Activated CD4-positive, alpha-beta memory T cell treated with anti-CD3 and anti-CD28 coated beads for 36 hours (primary cell): ENCODE measurements around the gene SPOCD1. TPM values are rescaled to one million over a fixed set of nuclear protein-coding genes. Genes with fewer than 3 reads are reported as not detected.

Source experiments
- CTCF ChIA-PET: fragments of 350-600 bp; sonication (Branson Sonifier 250); formaldehyde crosslinking; loops from one replicate; lab custom pipeline; 2021; ENCODE audit warnings: antibody characterized with exemption, inconsistent platforms; lab: Charles Lee
- POLR2A ChIA-PET: fragments of 350-600 bp; sonication (Branson Sonifier 250); formaldehyde crosslinking; loops from one replicate; lab custom pipeline; 2021; ENCODE audit warnings: antibody characterized with exemption; lab: Charles Lee
- DNase-seq: peaks from one replicate; pipeline ENCODE4 v3.0.0-alpha.2; 2020
- H3K27ac Mint-ChIP-seq: one replicate; pipeline ENCODE4 v1.8.0; 2021; ENCODE audit warnings: mixed read lengths
- H3K27me3 Mint-ChIP-seq: one replicate; pipeline ENCODE4 v1.8.0; 2021; ENCODE audit warnings: mixed read lengths
- H3K36me3 Mint-ChIP-seq: one replicate; pipeline ENCODE4 v1.8.0; 2021; ENCODE audit warnings: mixed read lengths
- H3K4me1 Mint-ChIP-seq: one replicate; pipeline ENCODE4 v1.8.0; 2021; ENCODE audit warnings: low read depth, mixed read lengths
- H3K4me3 Mint-ChIP-seq: one replicate; pipeline ENCODE4 v1.8.0; 2021; ENCODE audit warnings: mild to moderate bottlenecking, mixed read lengths
- H3K9me3 Mint-ChIP-seq: one replicate; pipeline ENCODE4 v1.8.0; 2021; ENCODE audit warnings: mixed read lengths
- intact Hi-C: fragments of 100-400 bp; cut with micrococcal nuclease; formaldehyde crosslinking; loops from one replicate; pipeline ENCODE4 v1.15.1; 2023
- total RNA-seq, 2 experiments: library from RNA; stranded (reverse); gene quantifications; one replicate each; pipeline ENCODE4 v1.2.3, GENCODE V29; 2021

Gene SPOCD1
- total RNA-seq, 2 experiments from 2014 or later: 0.73 to 0.78 TPM

DNA sequence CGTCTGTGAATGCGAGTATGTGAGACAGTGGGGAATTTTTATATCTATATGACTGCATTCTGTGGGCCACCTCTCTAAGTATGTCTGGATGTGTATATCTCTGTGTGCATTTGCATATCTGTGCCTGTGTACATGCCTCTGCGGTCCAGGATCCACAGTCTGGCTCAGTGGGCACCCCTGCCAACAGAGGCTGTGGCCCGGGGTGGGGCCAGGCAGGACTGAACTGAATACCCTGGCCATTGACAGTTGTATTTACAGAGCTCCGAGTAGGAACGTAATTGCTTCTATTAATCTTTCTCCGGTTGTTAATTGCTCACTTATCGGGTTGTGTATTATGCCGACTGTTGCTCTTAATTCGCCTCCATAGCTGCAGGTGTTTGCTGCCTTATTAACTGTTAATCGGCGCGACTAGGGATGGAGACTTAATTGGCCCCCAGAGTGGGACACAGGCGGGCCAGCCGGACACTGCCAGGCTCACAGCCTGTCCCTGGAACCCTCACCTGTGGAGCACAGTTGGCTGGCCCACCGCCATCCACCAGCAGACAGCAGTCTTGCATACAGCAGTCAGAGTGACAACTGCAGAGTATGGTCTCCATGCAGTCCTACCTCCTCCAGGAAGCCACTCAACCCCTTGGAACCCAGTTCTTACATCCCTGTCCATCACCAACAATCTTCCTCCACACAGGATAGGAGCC lies 29.3 kb downstream of the SPOCD1 start:
- H3K4me3 Mint-ChIP-seq: no peak overlapping the region
- peaks cover 13% of the 10 kb centered on the region for H3K4me1 Mint-ChIP-seq
- no peak overlapping the region for H3K27ac Mint-ChIP-seq
- intact Hi-C loops: loop anchor here (5.0 kb wide), 1 partner anchor 224 kb away; no protein-coding TSS in a partner anchor
- no peaks in the 10 kb centered on the region for H3K36me3 Mint-ChIP-seq
- no peaks in the 10 kb centered on the region for H3K9me3 Mint-ChIP-seq
- ChIA-PET CTCF (interaction anchor here (6.9 kb wide), 1 partner anchor 122 kb away, joined by 139 read pairs; no protein-coding TSS in a partner anchor), POLR2A (no interaction called here)
- H3K27me3 Mint-ChIP-seq: no peaks in the 10 kb centered on the region
- DNase-seq: no peak

DNA sequence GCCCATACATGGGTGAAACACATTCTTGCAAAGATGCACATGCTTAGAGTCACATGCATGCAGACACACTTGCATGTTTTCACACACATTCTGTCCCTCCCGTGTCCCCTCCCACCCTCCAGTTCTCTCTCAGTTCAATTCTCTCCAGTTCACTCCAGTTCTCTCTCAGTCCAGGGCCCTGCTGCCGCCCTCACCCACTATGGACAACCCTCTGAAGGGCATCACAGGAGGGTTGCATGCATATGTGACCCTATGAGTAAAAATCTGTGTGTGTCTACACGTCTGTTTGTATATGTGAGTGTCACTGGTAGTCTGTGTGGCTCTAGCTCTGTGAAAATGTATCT lies 29.9 kb downstream of the SPOCD1 start:
- ChIA-PET POLR2A (no interaction called here), CTCF (no interaction called here)
- no peaks in the 10 kb centered on the region for H3K9me3 Mint-ChIP-seq
- H3K36me3 Mint-ChIP-seq: no peaks in the 10 kb centered on the region
- intact Hi-C loops: loop anchor here (5.0 kb wide), 1 partner anchor 224 kb away; no protein-coding TSS in a partner anchor
- peaks cover 13% of the 10 kb centered on the region for H3K4me1 Mint-ChIP-seq
- H3K27ac Mint-ChIP-seq: no peak overlapping the region
- DNase-seq: no peak
- H3K4me3 Mint-ChIP-seq: no peak overlapping the region
- no peaks in the 10 kb centered on the region for H3K27me3 Mint-ChIP-seq

DNA sequence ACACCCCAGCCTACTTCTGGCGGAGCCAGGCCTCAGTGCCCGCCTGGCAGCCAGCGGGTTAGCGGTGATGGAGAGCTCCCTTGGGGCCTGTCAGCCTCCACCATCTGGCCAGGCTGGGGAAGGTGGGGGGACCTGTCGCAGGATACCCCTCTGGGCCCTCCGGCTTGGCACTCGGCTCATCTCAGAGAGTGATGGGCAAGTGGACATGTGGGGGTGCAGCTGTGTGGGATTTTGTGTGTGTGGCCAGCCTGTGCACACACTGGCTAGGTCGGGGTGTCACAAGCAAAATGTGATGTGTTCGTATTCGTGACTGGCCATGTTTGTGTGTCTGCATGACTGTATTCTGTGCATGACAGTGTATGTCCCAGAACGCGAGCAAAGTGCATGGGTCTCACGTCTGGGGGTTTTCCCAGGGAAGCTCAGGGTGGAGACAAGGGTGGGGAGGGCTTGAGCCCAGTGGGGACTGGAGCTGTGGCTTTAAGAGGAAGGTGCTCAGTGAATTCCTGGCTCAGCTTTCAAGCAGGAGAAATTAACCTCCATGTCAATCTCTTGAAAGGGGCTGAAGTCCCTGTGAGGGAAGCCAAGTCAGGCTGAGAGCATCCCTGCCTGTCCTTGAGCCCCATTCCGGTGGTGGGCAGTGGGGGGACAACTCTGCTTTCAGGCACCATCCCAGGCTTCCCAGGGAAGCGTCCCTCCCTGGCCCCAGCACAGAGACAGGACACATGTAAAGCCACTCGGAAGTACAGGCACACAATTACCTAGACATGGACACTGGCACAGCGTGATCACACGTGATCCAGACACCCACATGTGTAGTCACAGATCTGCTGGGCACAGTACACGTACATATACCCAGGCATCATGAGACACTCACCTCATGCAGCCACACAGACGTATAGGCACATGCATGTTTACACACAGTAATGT lies 30.5 kb downstream of the SPOCD1 start:
- H3K4me1 Mint-ChIP-seq: peaks cover 13% of the 10 kb centered on the region
- H3K36me3 Mint-ChIP-seq: no peaks in the 10 kb centered on the region
- H3K4me3 Mint-ChIP-seq: no peak overlapping the region
- no peaks in the 10 kb centered on the region for H3K9me3 Mint-ChIP-seq
- no peaks in the 10 kb centered on the region for H3K27me3 Mint-ChIP-seq
- no peak overlapping the region for H3K27ac Mint-ChIP-seq
- ChIA-PET POLR2A (no interaction called here), CTCF (no interaction called here)
- intact Hi-C loops: loop anchor here (5.0 kb wide), 1 partner anchor 223 kb away; no protein-coding TSS in a partner anchor
- no peak for DNase-seq

DNA sequence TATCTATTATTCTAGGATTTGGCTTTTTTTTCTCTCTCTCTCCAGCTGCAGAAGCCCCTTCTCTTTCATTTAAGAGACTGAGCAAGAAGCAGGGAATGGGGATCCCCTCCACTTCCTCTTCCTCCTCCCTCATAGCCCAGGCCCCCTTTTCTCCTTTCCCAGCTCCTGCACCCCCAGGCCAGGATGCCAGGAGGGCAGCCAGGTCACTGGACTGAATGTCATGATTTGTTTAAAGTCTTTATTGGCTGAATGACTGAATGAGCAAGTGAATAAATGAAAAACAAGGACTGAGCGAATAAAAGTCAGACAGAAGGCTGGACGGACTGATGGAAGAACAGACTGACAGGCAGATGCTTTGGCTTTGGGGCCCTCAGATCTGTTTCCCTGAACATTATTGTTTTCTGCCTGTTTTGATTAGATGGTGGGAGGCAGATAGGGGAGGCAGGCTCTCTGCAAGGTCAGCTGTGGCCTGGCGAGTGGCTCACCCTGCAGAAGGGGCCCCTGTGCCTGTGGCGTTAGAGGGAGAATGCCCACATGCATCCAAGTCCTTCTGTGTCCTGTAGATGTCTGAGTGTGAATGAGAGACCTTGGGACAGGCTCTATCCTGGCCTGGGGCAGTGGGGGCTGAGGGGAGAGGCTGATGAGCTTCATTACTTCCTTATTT lies 31.3 kb downstream of the SPOCD1 start:
- CTCF ChIA-PET: interaction anchor here (1.0 kb wide), 1 partner anchor 39 kb away, joined by 3 read pairs; no protein-coding TSS in a partner anchor
- Mint-ChIP-seq H3K27me3 (peaks cover 2% of the 10 kb centered on the region), H3K4me3 (no peak overlapping the region), H3K36me3 (no peaks in the 10 kb centered on the region), H3K27ac (no peak overlapping the region), H3K4me1 (peaks cover 10% of the 10 kb centered on the region), H3K9me3 (no peaks in the 10 kb centered on the region)
- DNase-seq: no peak
- POLR2A ChIA-PET: no interaction called here
- intact Hi-C loops: loop anchor here (5.0 kb wide), 1 partner anchor 222 kb away; no protein-coding TSS in a partner anchor

DNA sequence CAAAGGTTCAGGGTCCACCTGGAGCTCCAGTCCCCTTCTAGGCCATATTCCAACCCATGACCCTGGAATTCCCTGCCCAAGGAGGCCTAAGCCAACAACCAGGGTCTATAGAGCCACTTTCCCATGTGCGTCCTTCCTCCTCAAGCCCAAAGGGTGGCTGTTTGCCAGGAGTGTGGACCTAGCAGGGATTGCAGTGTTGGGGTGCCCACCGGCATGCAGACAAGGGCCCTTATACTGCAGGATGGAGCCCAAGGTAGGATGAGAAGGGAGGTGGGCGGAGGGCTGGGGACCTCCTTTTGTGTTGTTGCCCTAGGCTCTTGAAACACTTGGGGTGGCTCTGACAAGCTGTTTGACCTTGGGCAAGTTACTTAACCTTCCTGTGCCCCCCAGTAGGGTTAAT lies 32.0 kb downstream of the SPOCD1 start:
- Mint-ChIP-seq H3K36me3 (no peaks in the 10 kb centered on the region), H3K4me1 (peaks cover 7% of the 10 kb centered on the region), H3K27ac (no peak overlapping the region), H3K27me3 (peaks cover 2% of the 10 kb centered on the region), H3K4me3 (no peak overlapping the region), H3K9me3 (no peaks in the 10 kb centered on the region)
- intact Hi-C loops: no loop called here
- no peak for DNase-seq
- CTCF ChIA-PET: interaction anchor here (1.0 to 1.3 kb wide), 2 partner anchors 38 to 119 kb away, joined by 3 to 7 read pairs; no protein-coding TSS in a partner anchor
- POLR2A ChIA-PET: no interaction called here

DNA sequence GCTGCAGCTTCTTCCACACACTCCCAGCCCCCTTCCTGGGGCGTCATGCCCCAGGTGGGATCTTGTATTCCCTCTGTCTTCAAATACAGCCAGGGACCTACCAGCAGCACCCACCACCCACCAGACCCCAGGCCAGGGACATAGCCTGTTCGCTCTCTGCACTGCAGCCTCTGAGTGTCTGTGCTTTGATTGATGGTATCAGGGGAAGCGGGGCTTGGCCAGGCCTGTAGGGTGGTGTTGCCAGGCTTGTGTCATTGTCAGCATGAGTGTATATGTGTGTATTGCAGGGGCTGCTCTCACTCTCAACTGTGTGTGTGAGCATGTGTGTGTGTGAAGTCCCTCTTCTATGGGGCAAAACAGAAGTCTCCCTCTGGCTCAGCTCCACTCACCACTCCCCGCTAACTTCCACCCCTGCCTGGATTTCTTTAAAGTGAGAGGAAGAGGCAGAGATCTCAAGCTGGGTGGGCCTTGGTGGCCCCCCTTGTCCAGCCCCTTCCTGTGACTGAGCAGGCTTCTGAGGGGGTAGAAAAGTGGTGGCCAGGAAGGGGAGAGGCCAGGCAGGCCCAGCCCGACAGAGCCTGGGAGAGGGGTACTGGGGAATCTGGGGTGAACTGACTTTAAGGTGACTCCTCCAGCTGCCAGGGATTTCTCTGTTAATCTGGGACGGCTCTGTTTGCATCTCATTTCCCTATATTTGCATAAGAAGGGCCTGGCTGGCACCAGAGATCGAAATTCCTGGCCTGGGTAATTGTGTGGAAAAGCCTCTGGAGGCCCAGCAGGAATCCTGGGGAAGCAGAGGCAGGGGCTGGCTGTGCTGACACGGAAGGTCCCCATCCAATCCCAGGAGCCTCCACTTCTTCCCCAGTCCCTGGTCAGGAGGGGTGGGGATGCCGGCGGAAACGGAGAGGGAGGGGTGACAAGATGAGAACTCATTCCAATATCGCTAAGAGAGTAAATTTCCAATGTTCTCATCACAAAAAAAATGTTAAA lies 33.1 kb downstream of the SPOCD1 start:
- no peak for DNase-seq
- Mint-ChIP-seq H3K9me3 (no peaks in the 10 kb centered on the region), H3K36me3 (no peaks in the 10 kb centered on the region), H3K27me3 (peaks cover 2% of the 10 kb centered on the region), H3K27ac (no peak overlapping the region), H3K4me3 (no peak overlapping the region), H3K4me1 (peaks cover 2% of the 10 kb centered on the region)
- ChIA-PET POLR2A (interaction anchor here (0.9 kb wide), 1 partner anchor 15 kb away, joined by 3 read pairs; no protein-coding TSS in a partner anchor), CTCF (interaction anchor here (1.3 kb wide), 1 partner anchor 118 kb away, joined by 7 read pairs; no protein-coding TSS in a partner anchor)
- intact Hi-C loops: no loop called here

DNA sequence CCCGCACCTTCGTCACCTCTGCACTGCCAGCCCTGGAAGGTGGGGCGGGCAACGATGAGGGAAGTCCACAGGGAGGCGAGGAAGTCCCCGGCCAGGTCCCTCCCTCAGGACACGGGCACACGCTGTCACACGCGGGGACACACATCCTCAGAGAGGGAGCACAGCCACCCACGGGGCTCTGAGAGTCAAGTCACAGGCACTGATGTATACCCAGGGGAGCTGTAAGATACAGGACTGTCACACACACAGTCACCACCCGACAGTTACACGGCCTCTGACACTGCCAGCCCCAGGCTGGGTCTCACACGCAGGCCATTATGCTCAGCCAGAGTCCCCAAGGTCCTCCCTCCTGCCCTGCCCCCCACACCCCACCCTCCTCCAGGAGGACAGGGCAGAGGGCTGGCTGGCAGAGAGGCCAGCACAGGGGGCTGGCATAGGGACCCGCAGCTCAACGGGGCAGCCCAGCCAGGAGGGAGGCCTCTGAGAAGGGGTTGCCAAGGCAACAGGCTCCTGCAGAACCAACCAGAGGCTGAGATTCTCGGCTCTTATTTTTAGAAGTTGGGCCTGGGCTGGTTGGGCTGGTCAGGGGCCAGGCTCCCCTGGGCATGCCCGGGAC lies 34.0 kb downstream of the SPOCD1 start:
- Mint-ChIP-seq H3K27me3 (peaks cover 6% of the 10 kb centered on the region), H3K4me1 (no peaks in the 10 kb centered on the region)
- CTCF ChIA-PET: no interaction called here

DNA sequence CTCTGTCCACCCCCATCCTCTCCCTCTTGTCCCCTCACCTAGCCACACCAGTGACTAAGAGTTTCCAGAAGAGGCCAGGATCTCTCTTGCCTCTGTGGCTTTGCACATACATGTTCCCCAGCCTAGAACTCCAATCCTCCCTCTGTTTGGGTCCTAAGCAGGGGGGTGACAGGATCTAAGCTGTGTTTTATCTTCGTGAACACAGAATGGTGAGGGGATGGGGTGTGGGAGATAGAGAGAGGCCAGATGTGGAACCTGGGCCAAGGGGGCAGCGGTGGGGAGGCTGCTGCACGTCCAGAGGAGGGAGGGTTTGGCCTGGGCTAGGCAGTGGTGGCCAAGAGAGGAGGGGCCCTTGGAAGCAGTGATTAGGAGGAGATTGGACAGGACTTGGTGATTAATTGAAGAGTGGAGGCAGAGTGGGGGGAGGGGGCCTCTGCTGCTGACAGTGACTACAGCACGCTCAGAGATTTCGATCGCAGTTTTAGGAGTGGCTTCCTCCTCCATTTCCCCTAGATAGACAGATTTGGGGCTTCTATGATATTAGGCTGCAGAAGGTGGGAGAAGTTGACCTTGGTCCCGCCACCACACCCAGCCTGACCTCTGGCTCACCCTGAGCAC lies 34.6 kb downstream of the SPOCD1 start:
- CTCF ChIA-PET: interaction anchor here (2.8 kb wide), 1 partner anchor 8 kb away, joined by 12 read pairs; no protein-coding TSS in a partner anchor
- H3K36me3 Mint-ChIP-seq: no peaks in the 10 kb centered on the region
- intact Hi-C loops: no loop called here
- no peak overlapping the region for H3K4me3 Mint-ChIP-seq
- POLR2A ChIA-PET: interaction anchor here (0.6 kb wide), 1 partner anchor 217 kb away, joined by 4 read pairs; no protein-coding TSS in a partner anchor
- H3K9me3 Mint-ChIP-seq: no peaks in the 10 kb centered on the region
- H3K27me3 Mint-ChIP-seq: peaks cover 9% of the 10 kb centered on the region
- no peak for DNase-seq
- no peak overlapping the region for H3K27ac Mint-ChIP-seq
- no peaks in the 10 kb centered on the region for H3K4me1 Mint-ChIP-seq

More for the DNA sequence above, 34.0 kb downstream of the SPOCD1 start:
- no peaks in the 10 kb centered on the region for H3K36me3 Mint-ChIP-seq
- intact Hi-C loops: no loop called here
- H3K27ac Mint-ChIP-seq: no peak overlapping the region
- no peak for DNase-seq
- H3K4me3 Mint-ChIP-seq: no peak overlapping the region
- POLR2A ChIA-PET: interaction anchor here (0.6 kb wide), 1 partner anchor 217 kb away, joined by 4 read pairs; no protein-coding TSS in a partner anchor
- no peaks in the 10 kb centered on the region for H3K9me3 Mint-ChIP-seq

DNA sequence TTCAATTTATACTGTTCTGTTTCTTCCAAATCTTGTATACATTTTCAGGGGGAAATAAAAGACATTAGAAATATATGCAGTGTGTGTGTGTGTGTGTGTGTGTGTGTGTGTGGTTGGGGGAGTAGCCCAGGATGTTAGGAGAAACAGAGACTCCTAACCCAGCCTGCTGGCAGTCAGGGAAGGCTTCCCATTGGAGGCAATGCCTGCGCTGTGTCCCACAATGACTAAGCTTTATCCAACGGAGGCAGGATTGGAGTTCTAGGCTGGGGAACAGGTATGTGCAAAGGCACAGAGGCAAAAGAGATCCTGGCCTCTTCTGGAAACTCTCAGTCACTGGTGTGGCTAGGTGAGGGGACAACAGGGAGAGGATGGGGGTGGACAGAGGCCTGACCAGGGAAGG lies 35.2 kb downstream of the SPOCD1 start:
- Mint-ChIP-seq H3K36me3 (no peaks in the 10 kb centered on the region), H3K4me3 (no peak overlapping the region), H3K27ac (no peak overlapping the region), H3K9me3 (no peaks in the 10 kb centered on the region), H3K27me3 (peaks cover 11% of the 10 kb centered on the region), H3K4me1 (no peaks in the 10 kb centered on the region)
- CTCF ChIA-PET: interaction anchor here (1.5 to 2.8 kb wide), 2 partner anchors 8 to 18 kb away, joined by 5 to 12 read pairs; no protein-coding TSS in a partner anchor
- POLR2A ChIA-PET: no interaction called here
- no peak for DNase-seq
- intact Hi-C loops: no loop called here

DNA sequence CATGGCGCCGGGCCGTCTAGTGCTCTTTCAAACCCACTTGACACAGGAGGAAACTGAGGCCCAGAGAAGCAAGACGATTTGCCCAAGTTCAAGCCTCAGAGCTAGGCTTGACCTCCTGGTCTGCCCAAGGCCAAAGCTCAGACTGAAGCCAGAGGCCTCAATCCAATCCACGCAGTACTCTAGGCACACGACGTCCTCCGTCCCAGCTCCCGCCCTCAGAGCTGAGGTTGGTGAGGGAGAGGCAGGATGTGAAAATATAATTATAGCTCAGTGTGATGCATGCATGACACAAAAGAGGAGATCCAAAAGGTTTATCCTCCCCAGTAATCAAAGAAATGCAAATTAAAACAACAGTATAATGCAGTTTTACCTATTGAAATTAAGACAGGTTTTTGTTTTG lies 36.1 kb downstream of the SPOCD1 start:
- Mint-ChIP-seq H3K9me3 (no peaks in the 10 kb centered on the region), H3K4me1 (no peaks in the 10 kb centered on the region), H3K4me3 (no peak overlapping the region), H3K27me3 (peaks cover 11% of the 10 kb centered on the region), H3K27ac (no peak overlapping the region), H3K36me3 (no peaks in the 10 kb centered on the region)
- DNase-seq: no peak
- ChIA-PET CTCF (interaction anchor here (1.4 to 2.8 kb wide), 3 partner anchors 9 to 17 kb away, joined by 3 to 12 read pairs (median 5); no protein-coding TSS in a partner anchor), POLR2A (no interaction called here)
- intact Hi-C loops: no loop called here
